GM12878 (cell line): ENCODE measurements around the gene SENP5. TPM values are rescaled to one million over a fixed set of nuclear protein-coding genes. Genes with fewer than 3 reads are reported as not detected.

Experiments
- ATAC-seq: fragments of 200-7000 bp; cut with Tn5 transposase; 3 replicates; pipeline ENCODE4 v1.9.1; 2020; ENCODE audit warnings: mild to moderate bottlenecking, moderate library complexity
- BruUV-seq: library from RNA; stranded (reverse); fragments of 400-500 nt; replicated peaks from 2 replicates; lab custom pipeline; 2021; lab: Mats Ljungman, UMichigan
- CTCF ChIA-PET: fragments of 300-600 bp; sonication (Branson Sonifier 250); formaldehyde crosslinking; extraction: SDS; loops from one replicate; lab custom pipeline; 2021; ENCODE audit warnings: inconsistent platforms; lab: Yijun Ruan, JAX
- POLR2A ChIA-PET: fragments of 350-600 bp; formaldehyde crosslinking; extraction: SDS; loops from one replicate; lab custom pipeline; 2021; ENCODE audit warnings: inconsistent platforms; lab: Charles Lee
- RAD21 ChIA-PET: fragments of 300-600 bp; sonication (Branson Sonifier 250); formaldehyde crosslinking; loops from one replicate; lab custom pipeline; 2023; ENCODE audit warnings: antibody characterized with exemption; ENCODE audit not compliant: unreplicated experiment; lab: Charles Lee
- SMC1A ChIA-PET: fragments of 300-600 bp; sonication (Branson Sonifier 250); formaldehyde crosslinking; loops from one replicate; lab custom pipeline; 2023; ENCODE audit not compliant: unreplicated experiment, uncharacterized antibody; lab: Charles Lee
- DNase-seq: peaks from one replicate; pipeline ENCODE4 v3.0.0-alpha.2; 2011; ENCODE audit warnings: low read depth, low spot score
- FAIRE-seq: peaks from 3 replicates; lab custom pipeline; 2011; peaks lifted over from hg19 to GRCh38; lab: Jason Lieb, UNC
- H2AFZ ChIP-seq: 2 replicates; pipeline ENCODE4 v1.6.0; 2011; ENCODE audit warnings: low read depth, low read length, control low read depth; ENCODE audit not compliant: control insufficient read depth
- H3K27ac ChIP-seq: 2 replicates; pipeline ENCODE4 v1.5.1; 2011; ENCODE audit warnings: control low read depth; ENCODE audit not compliant: control insufficient read depth, insufficient read depth
- H3K27me3 ChIP-seq, 2 experiments: replicated peaks in 1 of 2; 2 replicates each; pipeline versions ENCODE4 v1.6.0 to v1.6.1; 2011; ENCODE audit warnings: low read length in 1 of 2; ENCODE audit not compliant: control insufficient read depth in 2 of 2, insufficient read depth in 2 of 2
- H3K36me3 ChIP-seq, 2 experiments: 2 replicates each; pipeline ENCODE4 v1.5.1; 2011; ENCODE audit warnings: low read length in 1 of 2; ENCODE audit not compliant: control insufficient read depth in 2 of 2, insufficient read depth in 2 of 2
- H3K4me1 ChIP-seq: 2 replicates; pipeline ENCODE4 v1.6.1; 2011; ENCODE audit warnings: mild to moderate bottlenecking, low read length, moderate library complexity, mixed read lengths; ENCODE audit not compliant: control insufficient read depth, insufficient read depth
- H3K4me2 ChIP-seq: 2 replicates; pipeline ENCODE4 v1.6.0; 2011; ENCODE audit warnings: control low read depth; ENCODE audit not compliant: control insufficient read depth, insufficient read depth
- H3K4me3 ChIP-seq: fragments of 200-600 bp; sonication (generic); 2 replicates; pipeline ENCODE4 v1.5.1; 2016
- H3K79me2 ChIP-seq: 2 replicates; pipeline ENCODE4 v1.6.0; 2011; ENCODE audit warnings: low read length; ENCODE audit not compliant: control insufficient read depth, insufficient read depth
- H3K9ac ChIP-seq: 2 replicates; pipeline ENCODE4 v1.8.0; 2011; ENCODE audit warnings: low read length, control low read depth, mixed read lengths; ENCODE audit not compliant: control insufficient read depth, insufficient read depth
- H3K9me3 ChIP-seq: replicated peaks from 3 replicates; pipeline ENCODE4 v1.5.1; 2011; ENCODE audit warnings: mild to moderate bottlenecking, low read length; ENCODE audit not compliant: control insufficient read depth, insufficient read depth
- H4K20me1 ChIP-seq: 2 replicates; pipeline ENCODE4 v1.6.0; 2011; ENCODE audit not compliant: control insufficient read depth, insufficient read depth
- ATF7 ChIP-seq: fragments of 450-650 bp; IDR thresholded peaks from 2 replicates; pipeline ENCODE4 v1.6.1; 2016; ENCODE audit warnings: low read depth, mild to moderate bottlenecking
- BMI1 ChIP-seq: fragments of 450-650 bp; IDR thresholded peaks from 2 replicates; pipeline ENCODE4 v1.6.1; 2016; ENCODE audit warnings: mild to moderate bottlenecking, moderate library complexity, borderline replicate concordance
- IRF4 ChIP-seq: IDR thresholded peaks from 2 replicates; pipeline ENCODE4 v1.6.1; 2011; ENCODE audit warnings: low read depth, low read length
- MXI1 ChIP-seq: fragments of 150-350 bp; IDR thresholded peaks from 2 replicates; pipeline ENCODE4 v1.6.1; 2011; ENCODE audit warnings: low read depth, mild to moderate bottlenecking, inconsistent platforms, low read length, improper control_type of control experiment
- POLR2A ChIP-seq: IDR thresholded peaks from 2 replicates; pipeline ENCODE4 v1.6.1; 2011; ENCODE audit warnings: low read depth, mild to moderate bottlenecking, low read length
- SMARCA5 ChIP-seq: fragments of 450-650 bp; IDR thresholded peaks from 2 replicates; pipeline ENCODE4 v1.6.1; 2017; ENCODE audit warnings: mild to moderate bottlenecking
- SPI1 ChIP-seq: IDR thresholded peaks from 2 replicates; pipeline ENCODE4 v1.6.1; 2011; ENCODE audit warnings: low read depth, mild to moderate bottlenecking, low read length, moderate library complexity, borderline replicate concordance; ENCODE audit not compliant: insufficient read depth
- ZNF207 ChIP-seq: fragments of 450-650 bp; IDR thresholded peaks from 2 replicates; pipeline ENCODE4 v1.6.1; 2014; ENCODE audit warnings: antibody characterized with exemption, mild to moderate bottlenecking, borderline replicate concordance
- ZZZ3 ChIP-seq: IDR thresholded peaks from 2 replicates; pipeline ENCODE4 v1.6.1; 2011; ENCODE audit warnings: low read depth; ENCODE audit not compliant: control insufficient read depth, insufficient read length
- WGBS: methylation state at CpG from one replicate; pipeline ENCODE4 v1.1.6; 2016; ENCODE audit warnings: low lambda C conversion rate; ENCODE audit not compliant: insufficient replicate concordance, insufficient coverage; ENCODE audit errors: missing lambda C conversion rate; 5-methylcytosine and 5-hydroxymethylcytosine counted together
- in situ Hi-C: fragments of 300-500 bp; cut with MboI; formaldehyde crosslinking; loops from 9 replicates; pipeline ENCODE4 v1.14.3; 2018; ENCODE audit warnings: mixed read lengths
- intact Hi-C: fragments of 100-400 bp; cut with micrococcal nuclease; formaldehyde crosslinking; loops from one replicate; pipeline ENCODE4 v1.14.2; 2022; ENCODE audit not compliant: unreplicated experiment
- polyA plus RNA-seq, 11 experiments: library from polyadenylated mRNA; depleted of rRNA in 4 of 11; unstranded in 6 of 11; stranded (reverse) in 5 of 11; fragments of >200 nt; fragmentation: Nextera tagmentation in 4 of 11; fragmentation: Illumina TruSeq in 1 of 11; extraction: Ambion mirVana in 4 of 11; extraction: Trizol in 1 of 11; gene quantifications; 1 replicate in 1 of 11; 2 replicates in 10 of 11; pipeline versions ENCODE4 v1.2.1 to v1.2.3, GENCODE V29; 2011 to 2016; ENCODE audit warnings: inconsistent platforms in 2 of 11, missing spikeins in 2 of 11, low read depth in 1 of 11
- total RNA-seq, 4 experiments: library from RNA; depleted of rRNA in 3 of 4; stranded (reverse); fragments of >200 nt in 3 of 4; fragmentation: Illumina TruSeq in 1 of 4; extraction: Trizol in 1 of 4; gene quantifications; 2 replicates each; pipeline versions ENCODE4 v1.2.1 to v1.2.3, GENCODE V29; 2013 to 2021
- TF ChIP-seq, protein P1 (sequence below): fragments of 450-650 bp; IDR thresholded peaks from 2 replicates; pipeline ENCODE4 v1.6.1; 2016; ENCODE audit warnings: mild to moderate bottlenecking
- TF ChIP-seq, protein P2 (sequence below): IDR thresholded peaks from 2 replicates; pipeline ENCODE4 v1.6.1; 2012; ENCODE audit warnings: low read depth, low read length, improper control_type of control experiment
- TF ChIP-seq, protein P3 (sequence below): fragments of 450-650 bp; IDR thresholded peaks from 2 replicates; pipeline ENCODE4 v1.6.1; 2017; ENCODE audit warnings: mild to moderate bottlenecking, moderate library complexity
- TF ChIP-seq, protein P4 (sequence below): fragments of 450-650 bp; IDR thresholded peaks from 2 replicates; pipeline ENCODE4 v1.6.1; 2017; ENCODE audit warnings: mild to moderate bottlenecking
- TF ChIP-seq, protein P5 (sequence below): fragments of 450-650 bp; IDR thresholded peaks from 2 replicates; pipeline ENCODE4 v1.6.1; 2017; ENCODE audit warnings: mild to moderate bottlenecking, low read depth, inconsistent platforms; ENCODE audit not compliant: poor library complexity, severe bottlenecking

Gene SENP5
- total and polyA plus RNA-seq, 10 of the 15 experiments (the other 5 are each of a cell fraction or from before 2014, with no cell fraction given): 6.4 to 28.4 (median 15.6) TPM

DNA sequence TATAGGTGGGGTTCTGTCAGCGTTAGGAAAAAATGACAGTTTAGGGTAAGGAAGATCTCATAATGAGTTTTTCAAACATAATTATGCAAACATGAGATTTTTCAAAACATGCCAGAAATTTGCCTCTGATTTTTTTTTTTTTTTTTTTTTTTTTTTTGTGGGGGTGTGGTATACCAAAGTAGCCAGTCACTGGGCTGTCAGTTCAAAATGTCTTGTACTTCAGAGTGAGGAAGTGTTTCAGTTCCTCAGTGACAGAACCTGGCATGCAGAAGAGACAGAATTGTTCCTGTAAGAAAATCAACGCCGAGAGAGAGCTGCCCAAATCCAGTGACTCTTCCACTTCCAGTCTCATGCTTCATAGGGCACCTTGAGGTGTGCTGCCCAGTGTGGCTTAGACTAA, 64.9 kb downstream of the SENP5 start:
- Histone ChIP-seq H3K9me3 (no peaks in the 10 kb centered on the region), H3K9ac (no peak overlapping the region), H3K36me3 (peaks cover 15 to 20% of the 10 kb centered on the region in 2 experiments), H3K4me1 (peaks cover 17% of the 10 kb centered on the region; the same call in 1 of the 2 replicates), H3K27me3 (no peaks in the 10 kb centered on the region), H3K4me3 (no peak overlapping the region), H3K4me2 (peak overlapping the region; percentile 50), H2AFZ (0 out of 2 replicates have a peak overlapping the region, but pooled peaks have one; percentile 0), H4K20me1 (no peaks in the 10 kb centered on the region), H3K27ac (peak overlapping the region; percentile 65; the same call in 1 of the 2 replicates), H3K79me2 (peaks cover under 1% of the 10 kb centered on the region; the same call in 1 of the 2 replicates)
- ChIA-PET RAD21 (no interaction called here), POLR2A (interaction anchor here (3.5 kb wide), 2 partner anchors 8 to 65 kb away, joined by 11 to 34 read pairs; partner anchors contain the start of genes NCBP2 and SENP5), CTCF (interaction anchor here (5.2 kb wide), 1 partner anchor 9 kb away, joined by 24 read pairs; the partner anchor contains the start of gene NCBP2), SMC1A (interaction anchor here (1.9 to 4.9 kb wide), 2 partner anchors 8 to 95 kb away, joined by 6 to 38 read pairs; partner anchors contain the start of gene NCBP2)
- intact Hi-C loops (no loop called here), in situ Hi-C loops (no loop called here)
- no peak for DNase-seq
- 10% methylated on average over 3 of the region's 3 CpGs for WGBS
- no peak for FAIRE-seq
- no TSS peak for BruUV-seq
- ATAC-seq: peak; percentile 84
- TF ChIP-seq SMARCA5: no peak
- TF ChIP-seq ZNF207: no peak
- peak; percentile 9; the same call in 1 of the 2 replicates for TF ChIP-seq ATF7
- peak; percentile 91 for TF ChIP-seq SPI1
- TF ChIP-seq, protein P1, sequence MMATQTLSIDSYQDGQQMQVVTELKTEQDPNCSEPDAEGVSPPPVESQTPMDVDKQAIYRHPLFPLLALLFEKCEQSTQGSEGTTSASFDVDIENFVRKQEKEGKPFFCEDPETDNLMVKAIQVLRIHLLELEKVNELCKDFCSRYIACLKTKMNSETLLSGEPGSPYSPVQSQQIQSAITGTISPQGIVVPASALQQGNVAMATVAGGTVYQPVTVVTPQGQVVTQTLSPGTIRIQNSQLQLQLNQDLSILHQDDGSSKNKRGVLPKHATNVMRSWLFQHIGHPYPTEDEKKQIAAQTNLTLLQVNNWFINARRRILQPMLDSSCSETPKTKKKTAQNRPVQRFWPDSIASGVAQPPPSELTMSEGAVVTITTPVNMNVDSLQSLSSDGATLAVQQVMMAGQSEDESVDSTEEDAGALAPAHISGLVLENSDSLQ: peak; percentile 87
- 0 out of 2 replicates have a peak, but pooled peaks have one; percentile 26 for TF ChIP-seq POLR2A
- TF ChIP-seq BMI1: no peak
- no peak for TF ChIP-seq ZZZ3
- TF ChIP-seq, protein P2, sequence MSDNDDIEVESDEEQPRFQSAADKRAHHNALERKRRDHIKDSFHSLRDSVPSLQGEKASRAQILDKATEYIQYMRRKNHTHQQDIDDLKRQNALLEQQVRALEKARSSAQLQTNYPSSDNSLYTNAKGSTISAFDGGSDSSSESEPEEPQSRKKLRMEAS: no peak
- TF ChIP-seq, protein P3, sequence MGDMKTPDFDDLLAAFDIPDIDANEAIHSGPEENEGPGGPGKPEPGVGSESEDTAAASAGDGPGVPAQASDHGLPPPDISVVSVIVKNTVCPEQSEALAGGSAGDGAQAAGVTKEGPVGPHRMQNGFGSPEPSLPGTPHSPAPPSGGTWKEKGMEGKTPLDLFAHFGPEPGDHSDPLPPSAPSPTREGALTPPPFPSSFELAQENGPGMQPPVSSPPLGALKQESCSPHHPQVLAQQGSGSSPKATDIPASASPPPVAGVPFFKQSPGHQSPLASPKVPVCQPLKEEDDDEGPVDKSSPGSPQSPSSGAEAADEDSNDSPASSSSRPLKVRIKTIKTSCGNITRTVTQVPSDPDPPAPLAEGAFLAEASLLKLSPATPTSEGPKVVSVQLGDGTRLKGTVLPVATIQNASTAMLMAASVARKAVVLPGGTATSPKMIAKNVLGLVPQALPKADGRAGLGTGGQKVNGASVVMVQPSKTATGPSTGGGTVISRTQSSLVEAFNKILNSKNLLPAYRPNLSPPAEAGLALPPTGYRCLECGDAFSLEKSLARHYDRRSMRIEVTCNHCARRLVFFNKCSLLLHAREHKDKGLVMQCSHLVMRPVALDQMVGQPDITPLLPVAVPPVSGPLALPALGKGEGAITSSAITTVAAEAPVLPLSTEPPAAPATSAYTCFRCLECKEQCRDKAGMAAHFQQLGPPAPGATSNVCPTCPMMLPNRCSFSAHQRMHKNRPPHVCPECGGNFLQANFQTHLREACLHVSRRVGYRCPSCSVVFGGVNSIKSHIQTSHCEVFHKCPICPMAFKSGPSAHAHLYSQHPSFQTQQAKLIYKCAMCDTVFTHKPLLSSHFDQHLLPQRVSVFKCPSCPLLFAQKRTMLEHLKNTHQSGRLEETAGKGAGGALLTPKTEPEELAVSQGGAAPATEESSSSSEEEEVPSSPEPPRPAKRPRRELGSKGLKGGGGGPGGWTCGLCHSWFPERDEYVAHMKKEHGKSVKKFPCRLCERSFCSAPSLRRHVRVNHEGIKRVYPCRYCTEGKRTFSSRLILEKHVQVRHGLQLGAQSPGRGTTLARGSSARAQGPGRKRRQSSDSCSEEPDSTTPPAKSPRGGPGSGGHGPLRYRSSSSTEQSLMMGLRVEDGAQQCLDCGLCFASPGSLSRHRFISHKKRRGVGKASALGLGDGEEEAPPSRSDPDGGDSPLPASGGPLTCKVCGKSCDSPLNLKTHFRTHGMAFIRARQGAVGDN: no peak
- peak; percentile 87 for TF ChIP-seq MXI1
- TF ChIP-seq, protein P4, sequence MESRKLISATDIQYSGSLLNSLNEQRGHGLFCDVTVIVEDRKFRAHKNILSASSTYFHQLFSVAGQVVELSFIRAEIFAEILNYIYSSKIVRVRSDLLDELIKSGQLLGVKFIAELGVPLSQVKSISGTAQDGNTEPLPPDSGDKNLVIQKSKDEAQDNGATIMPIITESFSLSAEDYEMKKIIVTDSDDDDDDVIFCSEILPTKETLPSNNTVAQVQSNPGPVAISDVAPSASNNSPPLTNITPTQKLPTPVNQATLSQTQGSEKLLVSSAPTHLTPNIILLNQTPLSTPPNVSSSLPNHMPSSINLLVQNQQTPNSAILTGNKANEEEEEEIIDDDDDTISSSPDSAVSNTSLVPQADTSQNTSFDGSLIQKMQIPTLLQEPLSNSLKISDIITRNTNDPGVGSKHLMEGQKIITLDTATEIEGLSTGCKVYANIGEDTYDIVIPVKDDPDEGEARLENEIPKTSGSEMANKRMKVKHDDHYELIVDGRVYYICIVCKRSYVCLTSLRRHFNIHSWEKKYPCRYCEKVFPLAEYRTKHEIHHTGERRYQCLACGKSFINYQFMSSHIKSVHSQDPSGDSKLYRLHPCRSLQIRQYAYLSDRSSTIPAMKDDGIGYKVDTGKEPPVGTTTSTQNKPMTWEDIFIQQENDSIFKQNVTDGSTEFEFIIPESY: no peak
- TF ChIP-seq, protein P5, sequence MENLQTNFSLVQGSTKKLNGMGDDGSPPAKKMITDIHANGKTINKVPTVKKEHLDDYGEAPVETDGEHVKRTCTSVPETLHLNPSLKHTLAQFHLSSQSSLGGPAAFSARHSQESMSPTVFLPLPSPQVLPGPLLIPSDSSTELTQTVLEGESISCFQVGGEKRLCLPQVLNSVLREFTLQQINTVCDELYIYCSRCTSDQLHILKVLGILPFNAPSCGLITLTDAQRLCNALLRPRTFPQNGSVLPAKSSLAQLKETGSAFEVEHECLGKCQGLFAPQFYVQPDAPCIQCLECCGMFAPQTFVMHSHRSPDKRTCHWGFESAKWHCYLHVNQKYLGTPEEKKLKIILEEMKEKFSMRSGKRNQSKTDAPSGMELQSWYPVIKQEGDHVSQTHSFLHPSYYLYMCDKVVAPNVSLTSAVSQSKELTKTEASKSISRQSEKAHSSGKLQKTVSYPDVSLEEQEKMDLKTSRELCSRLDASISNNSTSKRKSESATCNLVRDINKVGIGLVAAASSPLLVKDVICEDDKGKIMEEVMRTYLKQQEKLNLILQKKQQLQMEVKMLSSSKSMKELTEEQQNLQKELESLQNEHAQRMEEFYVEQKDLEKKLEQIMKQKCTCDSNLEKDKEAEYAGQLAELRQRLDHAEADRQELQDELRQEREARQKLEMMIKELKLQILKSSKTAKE: no peak
- 0 out of 2 replicates have a peak, but pooled peaks have one; percentile 16 for TF ChIP-seq IRF4
